Measurements from ENCODE around the gene GPATCH2.

DNA sequence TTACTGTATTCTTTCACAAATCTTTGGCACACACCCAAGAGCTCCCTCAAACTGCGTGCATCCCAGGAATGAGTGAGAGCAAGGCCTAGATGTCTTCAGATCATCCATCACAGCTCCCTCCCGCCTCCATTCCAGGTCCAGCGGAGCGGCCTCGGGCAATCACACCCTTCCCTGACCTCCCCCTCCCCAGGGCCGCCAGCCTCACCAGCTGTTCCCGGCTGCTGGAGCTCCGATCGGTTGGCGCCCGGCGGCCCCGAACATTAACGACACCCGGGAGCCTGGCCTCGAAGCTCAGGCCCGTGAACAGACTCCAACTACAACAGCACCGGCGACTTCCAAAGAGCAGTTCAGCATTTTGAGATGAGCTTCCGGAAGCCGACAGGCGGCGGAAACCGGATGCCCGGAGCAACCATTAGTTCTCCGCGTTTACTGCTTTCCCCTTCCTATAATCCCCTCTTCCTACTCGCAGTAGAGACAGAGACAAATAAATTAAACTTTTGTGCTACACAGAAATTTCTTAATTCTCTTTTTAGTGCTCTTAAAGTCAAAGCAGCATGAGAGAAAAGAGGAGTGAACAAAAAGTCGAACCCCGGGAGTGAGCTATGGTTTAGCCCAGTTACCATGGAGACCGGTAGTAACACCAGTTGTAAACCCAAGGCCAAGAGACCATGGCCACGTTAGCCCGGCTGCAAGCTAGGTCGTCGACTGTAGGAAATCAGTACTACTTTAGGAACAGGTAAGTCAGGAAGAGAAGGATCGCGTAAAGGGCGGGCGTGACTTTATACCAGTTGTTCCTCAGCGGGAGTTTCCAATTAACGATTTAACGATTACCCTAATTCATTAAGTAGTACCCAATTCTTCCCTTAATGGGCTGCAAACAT, at the start of gene GPATCH2, which contains the start of gene SPATA17:
- TF ChIP-seq GATA2 (IDR thresholded peaks at IDR 0.05; ENCODE audit: low read depth, low read length) (no peak), GATA3 (IDR thresholded peaks at IDR 0.05; ENCODE audit: low read depth, low read length) (no peak)
